ENCODE data around the gene MAP2K5.

MAP2K5 gene

GRCh38 chr15:67755264-67755663 is 212.8 kb downstream of the MAP2K5 start:
- no peaks in the 10 kb centered on the region for H3F3A ChIP-seq (ENCODE audit: insufficient read depth, low read length)
- H3K4me1 ChIP-seq (ENCODE audit: low read length) = peaks cover 8% of the 10 kb centered on the region; the same call in 1 of the 2 replicates
- H3K27me3 ChIP-seq (replicated peaks; ENCODE audit: insufficient read depth, low read length) = no peaks in the 10 kb centered on the region
- no peak for DNase-seq
- H3K4me2 ChIP-seq (ENCODE audit: low read depth, low read length) = no peak overlapping the region
- no peaks in the 10 kb centered on the region for H3K36me3 ChIP-seq (replicated peaks; ENCODE audit: insufficient read depth, low read length)
- no peak overlapping the region for H3K4me3 ChIP-seq (ENCODE audit: low read length)
- no peak overlapping the region for H3K9ac ChIP-seq (ENCODE audit: low read length)
- H3K9me2 ChIP-seq (replicated peaks; ENCODE audit: insufficient read depth, low read length) = no peaks in the 10 kb centered on the region
- no peaks in the 10 kb centered on the region for H3K9me3 ChIP-seq (replicated peaks; ENCODE audit: insufficient read depth, low read length)
- TF ChIP-seq EZH2 (optimal IDR thresholded peaks at IDR 0.05; ENCODE audit: low read depth, low read length) (no peak), EZH2phosphoT487 (IDR thresholded peaks at IDR 0.05; ENCODE audit: low read length) (no peak)
- TF ChIP-seq, protein P1, sequence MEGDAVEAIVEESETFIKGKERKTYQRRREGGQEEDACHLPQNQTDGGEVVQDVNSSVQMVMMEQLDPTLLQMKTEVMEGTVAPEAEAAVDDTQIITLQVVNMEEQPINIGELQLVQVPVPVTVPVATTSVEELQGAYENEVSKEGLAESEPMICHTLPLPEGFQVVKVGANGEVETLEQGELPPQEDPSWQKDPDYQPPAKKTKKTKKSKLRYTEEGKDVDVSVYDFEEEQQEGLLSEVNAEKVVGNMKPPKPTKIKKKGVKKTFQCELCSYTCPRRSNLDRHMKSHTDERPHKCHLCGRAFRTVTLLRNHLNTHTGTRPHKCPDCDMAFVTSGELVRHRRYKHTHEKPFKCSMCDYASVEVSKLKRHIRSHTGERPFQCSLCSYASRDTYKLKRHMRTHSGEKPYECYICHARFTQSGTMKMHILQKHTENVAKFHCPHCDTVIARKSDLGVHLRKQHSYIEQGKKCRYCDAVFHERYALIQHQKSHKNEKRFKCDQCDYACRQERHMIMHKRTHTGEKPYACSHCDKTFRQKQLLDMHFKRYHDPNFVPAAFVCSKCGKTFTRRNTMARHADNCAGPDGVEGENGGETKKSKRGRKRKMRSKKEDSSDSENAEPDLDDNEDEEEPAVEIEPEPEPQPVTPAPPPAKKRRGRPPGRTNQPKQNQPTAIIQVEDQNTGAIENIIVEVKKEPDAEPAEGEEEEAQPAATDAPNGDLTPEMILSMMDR (IDR thresholded peaks at IDR 0.05; ENCODE audit: low read length) = no peak
- no peak overlapping the region for H3K27ac ChIP-seq (ENCODE audit: low read length)
- H4K20me1 ChIP-seq (ENCODE audit: insufficient read depth, low read length) = no peaks in the 10 kb centered on the region
- H2AFZ ChIP-seq (ENCODE audit: low read length) = no peak overlapping the region
- H3K79me2 ChIP-seq (ENCODE audit: low read length) = no peaks in the 10 kb centered on the region

GRCh38 chr15:67755936-67756335 is 213.4 kb downstream of the MAP2K5 start:
- H3K79me2 ChIP-seq (ENCODE audit: low read length) = no peaks in the 10 kb centered on the region

GRCh38 chr15:67758619-67759300 is 216.3 kb downstream of the MAP2K5 start:
- Histone ChIP-seq H3F3A (ENCODE audit: insufficient read depth, low read length) (no peaks in the 10 kb centered on the region), H4K20me1 (ENCODE audit: insufficient read depth, low read length) (no peaks in the 10 kb centered on the region), H3K79me2 (ENCODE audit: low read length) (no peaks in the 10 kb centered on the region), H3K9me3 (replicated peaks; ENCODE audit: insufficient read depth, low read length) (no peaks in the 10 kb centered on the region), H3K27ac (ENCODE audit: low read length) (no peak overlapping the region), H3K9ac (ENCODE audit: low read length) (no peak overlapping the region), H3K4me1 (ENCODE audit: low read length) (peaks cover 8% of the 10 kb centered on the region; the same call in 1 of the 2 replicates), H3K4me3 (ENCODE audit: low read length) (no peak overlapping the region), H2AFZ (ENCODE audit: low read length) (no peak overlapping the region), H3K4me2 (ENCODE audit: low read depth, low read length) (no peak overlapping the region), H3K9me2 (replicated peaks; ENCODE audit: insufficient read depth, low read length) (no peaks in the 10 kb centered on the region), H3K36me3 (replicated peaks; ENCODE audit: insufficient read depth, low read length) (no peaks in the 10 kb centered on the region), H3K27me3 (replicated peaks; ENCODE audit: insufficient read depth, low read length) (no peaks in the 10 kb centered on the region)
- no peak for TF ChIP-seq EZH2 (optimal IDR thresholded peaks at IDR 0.05; ENCODE audit: low read depth, low read length)
- no peak for TF ChIP-seq EZH2phosphoT487 (IDR thresholded peaks at IDR 0.05; ENCODE audit: low read length)
- TF ChIP-seq, protein P1 (IDR thresholded peaks at IDR 0.05; ENCODE audit: low read length) = no peak
- no peak for DNase-seq

More at GRCh38 chr15:67755936-67756335, 213.4 kb downstream of the MAP2K5 start:
- H3K9me2 ChIP-seq (replicated peaks; ENCODE audit: insufficient read depth, low read length) = no peaks in the 10 kb centered on the region
- no peaks in the 10 kb centered on the region for H4K20me1 ChIP-seq (ENCODE audit: insufficient read depth, low read length)
- no peak overlapping the region for H3K9ac ChIP-seq (ENCODE audit: low read length)
- no peak overlapping the region for H3K27ac ChIP-seq (ENCODE audit: low read length)
- no peak overlapping the region for H3K4me2 ChIP-seq (ENCODE audit: low read depth, low read length)
- no peak for TF ChIP-seq EZH2 (optimal IDR thresholded peaks at IDR 0.05; ENCODE audit: low read depth, low read length)
- TF ChIP-seq EZH2phosphoT487 (IDR thresholded peaks at IDR 0.05; ENCODE audit: low read length) = no peak
- TF ChIP-seq, protein P1 (IDR thresholded peaks at IDR 0.05; ENCODE audit: low read length) = no peak
- no peaks in the 10 kb centered on the region for H3F3A ChIP-seq (ENCODE audit: insufficient read depth, low read length)
- H3K4me3 ChIP-seq (ENCODE audit: low read length) = no peak overlapping the region
- peaks cover 8% of the 10 kb centered on the region; the same call in 1 of the 2 replicates for H3K4me1 ChIP-seq (ENCODE audit: low read length)
- H3K9me3 ChIP-seq (replicated peaks; ENCODE audit: insufficient read depth, low read length) = no peaks in the 10 kb centered on the region
- no peaks in the 10 kb centered on the region for H3K27me3 ChIP-seq (replicated peaks; ENCODE audit: insufficient read depth, low read length)
- no peaks in the 10 kb centered on the region for H3K36me3 ChIP-seq (replicated peaks; ENCODE audit: insufficient read depth, low read length)
- no peak for DNase-seq
- H2AFZ ChIP-seq (ENCODE audit: low read length) = no peak overlapping the region

Measured in MM.1S (cell line).